ENCODE measurements around the gene HLCS.

The HLCS gene

GRCh38 chr21:36803816-36804439, 162.5 kb downstream of the HLCS start:
- no peak for DNase-seq

- DNase-seq, result no peak
These were observed 163.3 kb downstream of the HLCS start for GRCh38 chr21:36803051-36803645.

GRCh38 chr21:36800734-36801133, 165.7 kb downstream of the HLCS start:
- no peak for DNase-seq

GRCh38 chr21:36799869-36800268, 166.6 kb downstream of the HLCS start:
- DNase-seq, result no peak

GRCh38 chr21:36798491-36798890, 168.0 kb downstream of the HLCS start:
- DNase-seq, result no peak

- no peak for DNase-seq
These were observed 170.4 kb downstream of the HLCS start for GRCh38 chr21:36796070-36796469.

- DNase-seq, result no peak
These were observed 173.9 kb downstream of the HLCS start for GRCh38 chr21:36792505-36792967.

- no peak for DNase-seq
These were observed 174.6 kb downstream of the HLCS start for GRCh38 chr21:36791695-36792470.

GRCh38 chr21:36791180-36791579, 175.3 kb downstream of the HLCS start:
- DNase-seq, result no peak

GRCh38 chr21:36790616-36791015, 175.9 kb downstream of the HLCS start:
- DNase-seq, result no peak

GRCh38 chr21:36788120-36788638, 178.3 kb downstream of the HLCS start:
- DNase-seq, result no peak

- no peak for DNase-seq
These were observed 180.3 kb downstream of the HLCS start for GRCh38 chr21:36786186-36786585.

GRCh38 chr21:36785615-36786014, 180.9 kb downstream of the HLCS start:
- no peak for DNase-seq

GRCh38 chr21:36784947-36785346, 181.5 kb downstream of the HLCS start:
- no peak for DNase-seq

- DNase-seq, result no peak
These were observed 182.7 kb downstream of the HLCS start for GRCh38 chr21:36783612-36784374.

GRCh38 chr21:36780861-36781260, 185.6 kb downstream of the HLCS start:
- DNase-seq, result no peak

GRCh38 chr21:36776981-36777617, 189.4 kb downstream of the HLCS start:
- no peak for DNase-seq

- no peak for DNase-seq
These were observed 192.5 kb downstream of the HLCS start for GRCh38 chr21:36773995-36774394.

- DNase-seq, result no peak
These were observed 193.4 kb downstream of the HLCS start for GRCh38 chr21:36773117-36773516.

- DNase-seq, result no peak
These were observed 197.2 kb downstream of the HLCS start for GRCh38 chr21:36769051-36769839.

GRCh38 chr21:36768496-36768895, 198.0 kb downstream of the HLCS start:
- DNase-seq, result no peak

GRCh38 chr21:36767096-36767495, 199.4 kb downstream of the HLCS start:
- no peak for DNase-seq

All from NCI-H1417 treated with DMSO at 0.1 percent for 48 hours (cell line).